K562 (cell line): ENCODE results near the gene NYNRIN. TPM values are rescaled to one million over a fixed set of nuclear protein-coding genes. Genes with fewer than 3 reads are reported as not detected.
"Not testable (repeated sequence)": the region's sequence is repeated elsewhere in the genome, so short reads cannot be mapped to it uniquely, and the experiment has no call there.

Source experiments
- ATAC-seq: fragments of 200-7000 bp; cut with Tn5 transposase; 3 replicates; pipeline ENCODE4 v1.9.1; 2020; ENCODE audit warnings: moderate library complexity
- BruUV-seq: library from RNA; stranded (reverse); fragments of 400-500 nt; replicated peaks from 2 replicates; lab custom pipeline; 2021; lab: Mats Ljungman, UMichigan
- CTCF ChIA-PET: fragments of 300-600 bp; formaldehyde crosslinking; extraction: SDS; loops from one replicate; lab custom pipeline; 2021; ENCODE audit warnings: low intra/inter-chr PET ratio; lab: Yijun Ruan, JAX
- POLR2A ChIA-PET: fragments of 300-600, 350-650 bp; sonication (Branson Sonifier 250); formaldehyde crosslinking; extraction: SDS; loops from one replicate; lab custom pipeline; 2021; ENCODE audit warnings: antibody characterized with exemption, inconsistent platforms; lab: Yijun Ruan, JAX
- DNase-seq, 4 experiments: peaks; one replicate each; pipeline versions ENCODE4 v3.0.0 to v3.0.0-alpha.2; 2011 to 2018; ENCODE audit warnings: low spot score in 3 of 4, mixed read lengths in 3 of 4; ENCODE audit errors: extremely low read depth in 1 of 4
- FAIRE-seq: peaks from 2 replicates; lab custom pipeline; 2011; peaks lifted over from hg19 to GRCh38; lab: Jason Lieb, UNC
- H2AFZ ChIP-seq: 2 replicates; pipeline ENCODE4 v1.6.0; 2011; ENCODE audit warnings: low read depth, low read length, control low read depth, inconsistent platforms
- H3K27ac ChIP-seq: fragments of 200-600 bp; 3 replicates; pipeline ENCODE4 v1.8.0; 2011; ENCODE audit warnings: low read depth, mild to moderate bottlenecking, control low read depth, inconsistent platforms, low read length, moderate library complexity, mixed read lengths; ENCODE audit errors: extremely low read depth
- H3K27me3 ChIP-seq, 2 experiments: fragments of 300-600 bp in 1 of 2; 2 replicates in 1 of 2; 3 replicates in 1 of 2; pipeline versions ENCODE4 v1.6.0 to v1.8.0; 2011; ENCODE audit warnings: inconsistent platforms in 2 of 2, low read length in 2 of 2, mild to moderate bottlenecking in 1 of 2, mixed read lengths in 1 of 2, moderate library complexity in 1 of 2; ENCODE audit not compliant: control insufficient read depth in 2 of 2, insufficient read depth in 2 of 2
- H3K36me3 ChIP-seq: fragments of 300-600 bp; 3 replicates; pipeline ENCODE4 v1.8.0; 2011; ENCODE audit warnings: mild to moderate bottlenecking, low read length, inconsistent platforms; ENCODE audit not compliant: control insufficient read depth, insufficient read depth
- H3K4me1 ChIP-seq, 2 experiments: fragments of 200-600 bp in 1 of 2; replicated peaks in 1 of 2; 2 replicates in 1 of 2; 3 replicates in 1 of 2; pipeline versions ENCODE4 v1.5.1 to v1.8.0; 2011; ENCODE audit warnings: inconsistent platforms in 2 of 2, low read length in 2 of 2, mild to moderate bottlenecking in 1 of 2, mixed read lengths in 1 of 2, moderate library complexity in 1 of 2; ENCODE audit not compliant: control insufficient read depth in 2 of 2, insufficient read depth in 2 of 2
- H3K4me2 ChIP-seq: 2 replicates; pipeline ENCODE4 v1.6.1; 2011; ENCODE audit warnings: low read length, control low read depth, inconsistent platforms, mixed read lengths; ENCODE audit not compliant: insufficient read depth
- H3K4me3 ChIP-seq: fragments of 200-600 bp; sonication (generic), shearing (Covaris generic); 2 replicates; pipeline ENCODE4 v1.5.1; 2016; ENCODE audit warnings: control low read depth, inconsistent platforms
- H3K79me2 ChIP-seq: fragments of 200-600 bp; 3 replicates; pipeline ENCODE4 v1.8.0; 2011; ENCODE audit warnings: low read length, inconsistent platforms; ENCODE audit not compliant: control insufficient read depth, insufficient read depth
- H3K9ac ChIP-seq, 2 experiments: 2 replicates each; pipeline versions ENCODE4 v1.6.0 to v1.6.1; 2011; ENCODE audit warnings: low read depth in 2 of 2, low read length in 2 of 2, control low read depth in 1 of 2, inconsistent platforms in 1 of 2, mild to moderate bottlenecking in 1 of 2, mixed read lengths in 1 of 2; ENCODE audit not compliant: insufficient read depth in 1 of 2
- H3K9me1 ChIP-seq: one replicate; pipeline ENCODE4 v1.6.0; 2011; ENCODE audit warnings: inconsistent platforms, mild to moderate bottlenecking, low read length, moderate library complexity; ENCODE audit not compliant: control insufficient read depth, insufficient read depth
- H3K9me3 ChIP-seq: replicated peaks from 2 replicates; pipeline ENCODE4 v1.5.1; 2011; ENCODE audit warnings: low read depth, low read length, inconsistent platforms; ENCODE audit not compliant: control insufficient read depth, insufficient read depth
- H4K20me1 ChIP-seq: replicated peaks from 2 replicates; pipeline ENCODE4 v1.6.1; 2011; ENCODE audit warnings: low read length, inconsistent platforms, mixed read lengths; ENCODE audit not compliant: control insufficient read depth, insufficient read depth
- ARNT ChIP-seq, 2 experiments: fragments of 450-650 bp; IDR thresholded peaks; 2 replicates each; pipeline ENCODE4 v1.6.1; 2016; ENCODE audit warnings: mild to moderate bottlenecking in 1 of 2
- ATF2 ChIP-seq: sonication (generic); formaldehyde crosslinking; IDR thresholded peaks from 2 replicates; pipeline ENCODE4 v1.8.1; 2022; ENCODE audit warnings: missing genetic modification reagents
- BDP1 ChIP-seq: IDR thresholded peaks from 3 replicates; pipeline ENCODE4 v1.6.1; 2011; ENCODE audit not compliant: insufficient read length, insufficient read depth
- CBX8 ChIP-seq: fragments of 200-600 bp; sonication (generic); IDR thresholded peaks from 2 replicates; pipeline ENCODE4 v1.6.1; 2012; ENCODE audit warnings: borderline replicate concordance, mixed run types, low read depth, mild to moderate bottlenecking, moderate library complexity, mixed read lengths, low read length, control low read depth, inconsistent platforms; ENCODE audit not compliant: poor library complexity, severe bottlenecking; ENCODE audit errors: extremely low read depth
- ETV1 ChIP-seq: fragments of 450-650 bp; conservative IDR thresholded peaks from 2 replicates; pipeline ENCODE4 v1.6.1; 2016; ENCODE audit warnings: missing genetic modification characterization, control low read depth, low read depth, missing compliant biosample characterization
- FUS ChIP-seq: fragments of 200-400 bp; formaldehyde crosslinking; optimal IDR thresholded peaks from 2 replicates; pipeline ENCODE3; 2017; ENCODE audit warnings: low read depth, low read length
- RBM25 ChIP-seq: fragments of 200-400 bp; formaldehyde crosslinking; IDR thresholded peaks from 2 replicates; pipeline ENCODE4 v1.6.1; 2018; ENCODE audit warnings: low read length, low read depth, moderate library complexity; ENCODE audit not compliant: severe bottlenecking
- STAT6 ChIP-seq: sonication (generic); formaldehyde crosslinking; IDR thresholded peaks from 2 replicates; pipeline ENCODE4 v1.8.1; 2023; ENCODE audit warnings: mild to moderate bottlenecking, missing genetic modification reagents
- WHSC1 ChIP-seq: IDR thresholded peaks from one replicate; pipeline ENCODE4 v1.6.1; 2012; ENCODE audit warnings: low read length, control low read depth, inconsistent platforms
- XRCC3 ChIP-seq: fragments of 450-650 bp; IDR thresholded peaks from 2 replicates; pipeline ENCODE4 v1.6.1; 2017; ENCODE audit warnings: mild to moderate bottlenecking, moderate library complexity
- ZNF57 ChIP-seq: fragments of 450-650 bp; formaldehyde crosslinking; IDR thresholded peaks from 2 replicates; pipeline ENCODE4 v1.4.0; 2020; ENCODE audit warnings: mild to moderate bottlenecking, moderate library complexity
- ZNF589 ChIP-seq: fragments of 200-800 bp; sonication (Bioruptor generic); IDR thresholded peaks from 2 replicates; pipeline ENCODE4 v1.6.1; 2016; ENCODE audit warnings: low read depth, missing genetic modification characterization, missing compliant biosample characterization
- ZNF830 ChIP-seq: fragments of 250-450 bp; sonication (Bioruptor Pico); IDR thresholded peaks from 2 replicates; pipeline ENCODE4 v1.5.0; 2021; ENCODE audit warnings: mild to moderate bottlenecking
- WGBS: fragments of 100-300 bp; shearing (Covaris generic); methylation state at CpG from one replicate; pipeline ENCODE4 v1.1.6; 2016; ENCODE audit warnings: low coverage, mixed read lengths; ENCODE audit not compliant: insufficient coverage; ENCODE audit errors: missing lambda C conversion rate; 5-methylcytosine and 5-hydroxymethylcytosine counted together
- in situ Hi-C: fragments of 300-500 bp; cut with MboI; formaldehyde crosslinking; loops from 4 replicates; pipeline ENCODE4 v1.15.0; 2018; ENCODE audit warnings: inconsistent platforms, mixed read lengths
- intact Hi-C: fragments of 100-400 bp; cut with micrococcal nuclease; formaldehyde crosslinking; loops from 2 replicates; pipeline ENCODE4 v1.14.2; 2022
- polyA plus RNA-seq, 8 experiments: library from polyadenylated mRNA; depleted of rRNA in 4 of 8; stranded (reverse) in 5 of 8; unstranded in 3 of 8; fragments of >200 nt; fragmentation: Nextera tagmentation in 2 of 8; fragmentation: Illumina TruSeq in 1 of 8; extraction: Ambion mirVana in 2 of 8; extraction: Trizol in 1 of 8; gene quantifications; 2 replicates each; pipeline versions ENCODE4 v1.2.1 to v1.2.3, GENCODE V29; 2011 to 2014; ENCODE audit warnings: inconsistent platforms in 1 of 8, missing spikeins in 1 of 8
- total RNA-seq, 7 experiments: library from RNA; depleted of rRNA in 6 of 7; stranded (reverse); fragments of >200 nt in 6 of 7; fragmentation: Illumina TruSeq in 2 of 7; extraction: Trizol in 2 of 7; gene quantifications; 2 replicates each; pipeline versions ENCODE4 v1.2.1 to v1.2.3, GENCODE V29; 2011 to 2021; ENCODE audit warnings: low replicate concordance in 1 of 7

Gene NYNRIN
- total and polyA plus RNA-seq, 9 of the 15 experiments (the other 6 are each of a cell fraction or from before 2014, with no cell fraction given), result 0.04 to 1.2 (median 0.28) TPM

- H3K4me3 ChIP-seq, result not testable (repeated sequence)
Observed at GRCh38 chr14:24354482-24354825, 44.3 kb upstream of the NYNRIN start.

GRCh38 chr14:24355009-24355408 lies 43.8 kb upstream of the NYNRIN start:
- FAIRE-seq (no peak), ATAC-seq (no peak), DNase-seq (no peak)
- H3K4me2 ChIP-seq, result no peak overlapping the region
- in situ Hi-C loops, result no loop called here
- H3K4me3 ChIP-seq, result no peak overlapping the region
- peaks cover 0 to 3% of the 10 kb centered on the region in 2 experiments; a peak in 3 of 5 replicates for H3K4me1 ChIP-seq
- H2AFZ ChIP-seq, result peak overlapping the region; percentile 24; the same call in 1 of the 2 replicates
- intact Hi-C loops, result no loop called here
- H3K36me3 ChIP-seq, result no peaks in the 10 kb centered on the region
- no peak overlapping the region for H3K9ac ChIP-seq
- no peaks in the 10 kb centered on the region; the same call in 1 of the 2 replicates for H3K9me3 ChIP-seq
- CTCF ChIA-PET, result no interaction called here
- no peaks in the 10 kb centered on the region for H4K20me1 ChIP-seq
- no peak overlapping the region for H3K27ac ChIP-seq
- 34% methylated on average over 6 of the region's 7 CpGs for WGBS
- POLR2A ChIA-PET, result interaction anchor here (0.7 kb wide), 1 partner anchor 11 kb away, joined by 3 read pairs; no protein-coding TSS in a partner anchor
- H3K79me2 ChIP-seq, result no peaks in the 10 kb centered on the region
- no peaks in the 10 kb centered on the region for H3K9me1 ChIP-seq
- no TSS peak for BruUV-seq
- H3K27me3 ChIP-seq, result no peaks in the 10 kb centered on the region; a peak in 1 of 5 replicates
- TF ChIP-seq ARNT (IDR thresholded peaks at IDR 0.05) (no peak), BDP1 (no peak), FUS (no peak), WHSC1 (no peak), ETV1 (tag) (no peak), ZNF830 (no peak), ZNF57 (CRISPR knock-in tag) (no peak), ZNF589 (CRISPR knock-in tag) (no peak), STAT6 (no peak), CBX8 (no peak), ATF2 (CRISPR knock-in tag) (no peak), XRCC3 (no peak)

More at GRCh38 chr14:24354482-24354825, 44.3 kb upstream of the NYNRIN start:
- intact Hi-C loops, H3K4me1 ChIP-seq, H3K79me2 ChIP-seq, DNase-seq, H3K9ac ChIP-seq, CTCF ChIA-PET, H3K4me2 ChIP-seq, H3K27ac ChIP-seq: not testable (repeated sequence)
- TF ChIP-seq RBM25, result peak; percentile 17
- TF ChIP-seq, all 486 proteins: peak for 1; not testable (repeated sequence) for 485
- POLR2A ChIA-PET, H3K9me3 ChIP-seq, in situ Hi-C loops, ATAC-seq, BruUV-seq, H2AFZ ChIP-seq, H4K20me1 ChIP-seq, H3K27me3 ChIP-seq, FAIRE-seq, H3K36me3 ChIP-seq, H3K9me1 ChIP-seq: not testable (repeated sequence)
- 7% methylated on average over 1 of the region's 3 CpGs for WGBS
